Cortex of kidney (tissue), 1 donor: Measurements from ENCODE around the gene ZCCHC7.
A peak's percentile ranks its signal among the peaks of the same experiment; 100 is the strongest.
"Not testable (repeated sequence)": the region's sequence is repeated elsewhere in the genome, so short reads cannot be mapped to it uniquely, and the experiment has no call there.

Experiments
- DNase-seq: peaks from one replicate; lab custom pipeline; 2025; lab: John Stamatoyannopoulos, UW

ZCCHC7 gene

GRCh38 chr9:37119907-37120842 is at the start of gene ZCCHC7:
TSS of gene ZCCHC7 (plus strand) at chr9:37120574.
- peak; percentile 95 for DNase-seq

GRCh38 chr9:37074790-37075189 is 45.6 kb upstream of the ZCCHC7 start:
- DNase-seq, result not testable (repeated sequence)

GRCh38 chr9:37079370-37080164 is 40.8 kb upstream of the ZCCHC7 start:
- peak; percentile 17 for DNase-seq

GRCh38 chr9:37080165-37080628 is 40.2 kb upstream of the ZCCHC7 start:
- not testable (repeated sequence) for DNase-seq

GRCh38 chr9:37081507-37081906 is 38.9 kb upstream of the ZCCHC7 start:
- DNase-seq, result not testable (repeated sequence)

DNA sequence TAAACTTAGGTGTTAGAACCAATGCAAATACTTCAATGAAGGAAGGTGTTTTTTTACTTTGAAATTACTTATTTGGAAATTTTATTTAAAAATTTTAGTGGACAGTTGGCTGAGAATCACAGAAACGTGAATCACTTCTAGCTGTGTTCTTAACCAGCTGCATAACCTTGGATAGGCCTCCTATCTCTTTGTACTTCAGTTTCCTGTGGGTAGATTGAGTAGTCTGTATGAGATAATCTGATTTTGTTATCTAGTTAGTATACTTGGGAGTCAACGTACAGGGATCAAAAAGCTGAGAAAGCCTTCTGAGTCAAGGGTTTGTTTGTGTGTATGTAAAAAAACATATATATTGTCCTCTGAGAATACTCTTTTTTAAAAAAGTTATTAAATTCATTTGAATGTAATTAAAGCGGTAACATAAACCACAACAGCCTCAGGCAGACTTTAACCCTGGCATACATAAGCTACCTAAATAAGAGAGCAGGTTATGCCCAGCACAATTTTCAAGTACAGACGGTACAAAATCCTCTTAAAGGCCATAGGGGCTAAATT is 38.1 kb upstream of the ZCCHC7 start:
- DNase-seq, result no peak

DNA sequence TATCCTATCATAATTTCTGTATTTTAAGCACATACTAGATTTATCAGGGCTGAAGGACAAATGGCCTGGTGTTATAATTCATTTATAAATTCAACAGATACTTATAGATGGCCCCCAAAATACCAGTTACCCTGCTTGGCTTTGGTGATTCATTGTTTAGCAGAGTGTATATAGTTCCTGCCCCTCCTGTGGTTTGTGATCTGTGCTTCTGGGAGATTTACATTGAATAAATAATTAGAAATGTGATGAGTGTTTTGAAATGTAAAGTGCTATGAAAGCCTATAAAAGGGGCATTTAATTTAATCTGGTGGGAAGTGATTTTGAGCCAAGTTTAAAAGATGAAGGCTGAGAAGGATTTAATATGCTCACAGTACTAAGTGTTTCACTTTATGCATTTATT is 36.7 kb upstream of the ZCCHC7 start:
- no peak for DNase-seq

DNA sequence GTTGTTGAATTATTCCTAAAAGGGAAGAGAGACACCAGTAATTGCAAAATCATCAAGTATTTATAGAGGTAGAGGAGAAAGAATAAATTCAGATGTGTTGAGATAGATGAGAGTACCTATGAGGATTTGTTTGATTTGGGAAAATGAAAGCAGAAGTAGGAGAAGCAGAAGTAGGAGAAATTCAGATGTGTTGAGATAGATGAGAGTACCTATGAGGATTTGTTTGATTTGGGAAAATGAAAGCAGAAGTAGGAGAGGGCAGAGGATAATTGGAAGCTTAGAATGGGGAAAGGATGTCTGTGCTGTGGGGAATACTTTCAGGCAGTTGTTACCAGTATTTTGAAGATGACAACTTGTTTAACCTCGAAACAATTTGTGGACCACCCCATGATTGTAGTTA is 35.1 kb upstream of the ZCCHC7 start:
- DNase-seq, result no peak

GRCh38 chr9:37092714-37093295 is 27.6 kb upstream of the ZCCHC7 start:
- DNase-seq, result not testable (repeated sequence)

GRCh38 chr9:37094751-37095150 is 25.6 kb upstream of the ZCCHC7 start:
- DNase-seq, result no peak

GRCh38 chr9:37096628-37097027 is 23.7 kb upstream of the ZCCHC7 start:
- DNase-seq, result no peak

- no peak for DNase-seq
These were observed 23.1 kb upstream of the ZCCHC7 start for GRCh38 chr9:37097294-37097693.

GRCh38 chr9:37100327-37100726 is 20.0 kb upstream of the ZCCHC7 start:
- no peak for DNase-seq

GRCh38 chr9:37100741-37101140 is 19.6 kb upstream of the ZCCHC7 start:
- no peak for DNase-seq

DNA sequence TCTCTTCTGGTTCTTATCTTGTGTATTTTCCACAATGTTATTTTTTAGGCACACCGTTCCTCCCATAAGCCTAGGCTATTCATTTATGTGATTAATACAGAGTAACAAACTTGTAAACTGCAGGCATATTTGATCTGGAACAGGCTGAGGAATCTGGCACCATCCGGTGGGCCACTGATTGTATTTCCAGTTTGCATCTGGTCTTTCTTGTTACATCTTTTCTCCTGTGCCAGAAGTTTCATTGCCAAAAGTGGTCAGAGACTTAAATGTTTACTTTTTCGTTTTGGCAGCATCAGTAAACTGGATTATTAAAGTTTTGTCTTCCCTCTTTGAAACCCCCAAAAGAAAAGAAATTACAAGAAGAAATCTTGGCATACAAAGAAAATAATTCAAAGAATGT is 17.9 kb upstream of the ZCCHC7 start:
- DNase-seq, result no peak

DNA sequence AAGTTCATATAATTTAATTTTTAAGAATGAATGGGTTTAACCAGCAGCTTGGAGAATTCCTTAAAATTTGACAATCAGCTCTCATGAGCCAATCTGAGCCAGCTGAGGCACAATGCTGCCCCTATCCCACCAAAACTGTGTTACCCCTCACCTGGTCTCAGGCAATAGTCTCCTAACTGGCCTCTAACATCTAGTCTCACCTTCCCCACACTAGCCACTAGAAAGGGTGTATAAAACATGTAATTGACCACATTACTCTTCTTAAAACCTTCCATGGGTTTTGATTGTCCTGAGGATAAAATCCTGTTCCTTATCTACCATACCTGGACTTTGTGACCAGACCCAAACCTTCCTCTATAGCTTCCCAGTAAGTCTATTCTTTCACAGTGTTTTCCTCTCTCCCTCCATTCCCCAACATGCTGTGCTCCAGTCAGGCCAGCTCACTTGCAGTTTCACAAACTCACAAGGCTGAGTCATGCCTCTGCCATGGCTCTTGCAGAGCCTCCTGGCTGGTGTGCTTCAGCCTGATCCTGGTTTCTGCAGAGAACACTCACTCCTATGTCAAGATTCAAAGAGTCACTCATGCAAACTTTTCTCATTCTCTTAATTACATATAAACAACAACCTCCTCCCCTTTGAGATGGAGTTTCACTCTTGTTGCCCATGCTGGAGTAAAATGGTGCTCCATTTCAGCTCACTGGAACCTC is 16.0 kb upstream of the ZCCHC7 start:
- DNase-seq, result no peak

GRCh38 chr9:37105234-37105633 is 15.1 kb upstream of the ZCCHC7 start:
- no peak for DNase-seq

GRCh38 chr9:37107701-37108100 is 12.7 kb upstream of the ZCCHC7 start:
- no peak for DNase-seq

DNA sequence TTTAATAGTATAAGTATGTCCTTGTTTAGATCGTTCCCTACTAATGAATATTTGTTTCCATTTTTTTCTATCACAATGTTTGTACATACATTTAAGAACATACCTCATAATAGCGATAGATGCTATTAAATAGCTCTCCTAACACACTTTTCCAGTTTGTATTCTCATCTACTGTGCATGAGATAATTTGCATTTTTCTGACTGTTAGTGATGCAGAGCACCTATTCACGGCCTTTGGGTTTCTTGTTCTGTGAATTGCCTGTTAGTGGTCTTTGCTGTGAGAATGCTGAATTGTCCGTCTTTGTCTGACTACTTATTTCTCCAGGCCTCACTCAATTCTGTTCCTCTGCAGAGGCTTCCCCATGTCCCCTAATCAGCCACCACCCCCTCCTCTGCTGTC is 5.9 kb upstream of the ZCCHC7 start:
- DNase-seq, result not testable (repeated sequence)

DNA sequence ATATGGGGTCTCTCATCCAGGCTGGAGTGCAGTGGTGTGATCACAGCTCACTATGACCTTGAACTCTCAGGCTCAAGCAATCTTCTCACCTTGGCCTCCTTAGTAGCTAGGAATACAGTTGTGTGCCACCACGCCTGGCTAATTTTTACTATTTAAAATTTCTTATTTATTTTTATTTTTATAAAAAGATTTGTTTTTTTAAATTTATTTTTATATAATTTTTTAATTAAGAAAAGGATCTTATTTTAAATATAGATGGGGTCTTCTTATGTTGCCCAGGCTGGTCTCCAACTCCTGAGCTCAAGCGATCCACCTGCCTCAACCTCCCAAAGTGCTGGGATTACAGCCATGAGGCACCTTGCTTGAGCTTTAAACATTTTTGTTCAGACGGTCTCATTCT is 2.4 kb upstream of the ZCCHC7 start:
- DNase-seq, result no peak

GRCh38 chr9:37119360-37119759 is 1.0 kb upstream of the ZCCHC7 start:
- DNase-seq, result no peak
